GM12875 (cell line): ENCODE measurements around the gene PRKCZ.

Experiments
- H3K4me3 ChIP-seq: one replicate; pipeline ENCODE4 v1.5.1; 2011; ENCODE audit warnings: low read depth, low read length, control low read depth
- CTCF ChIP-seq: IDR thresholded peaks from 2 replicates; pipeline ENCODE4 v1.5.1; 2011; ENCODE audit warnings: low read depth, mild to moderate bottlenecking, control low read depth, inconsistent platforms, low read length, moderate library complexity, borderline replicate concordance; ENCODE audit not compliant: insufficient read depth

PRKCZ gene

GRCh38 chr1:2177541-2177940, 127.3 kb downstream of the PRKCZ start:
- H3K4me3 ChIP-seq: no peak overlapping the region
- no peak for TF ChIP-seq CTCF

- no peak for TF ChIP-seq CTCF
- H3K4me3 ChIP-seq: no peak overlapping the region
Measured at GRCh38 chr1:2177946-2178538, 127.8 kb downstream of the PRKCZ start.

- no peak for TF ChIP-seq CTCF
- no peak overlapping the region for H3K4me3 ChIP-seq
Measured at GRCh38 chr1:2178875-2179274, 128.7 kb downstream of the PRKCZ start.

GRCh38 chr1:2179283-2180013, 129.2 kb downstream of the PRKCZ start:
- TF ChIP-seq CTCF: no peak
- H3K4me3 ChIP-seq: no peak overlapping the region

GRCh38 chr1:2180297-2181245, 130.4 kb downstream of the PRKCZ start:
- no peak overlapping the region for H3K4me3 ChIP-seq
- no peak for TF ChIP-seq CTCF

GRCh38 chr1:2181271-2181670, 131.1 kb downstream of the PRKCZ start:
- H3K4me3 ChIP-seq: no peak overlapping the region
- TF ChIP-seq CTCF: no peak
